Measurements from ENCODE around the gene ZHX3. TPM values are rescaled to one million over a fixed set of nuclear protein-coding genes. Genes with fewer than 3 reads are reported as not detected.

Gene ZHX3
- total and polyA plus RNA-seq, 4 donors: 3.2 to 30.0 (median 8.0) TPM

DNA sequence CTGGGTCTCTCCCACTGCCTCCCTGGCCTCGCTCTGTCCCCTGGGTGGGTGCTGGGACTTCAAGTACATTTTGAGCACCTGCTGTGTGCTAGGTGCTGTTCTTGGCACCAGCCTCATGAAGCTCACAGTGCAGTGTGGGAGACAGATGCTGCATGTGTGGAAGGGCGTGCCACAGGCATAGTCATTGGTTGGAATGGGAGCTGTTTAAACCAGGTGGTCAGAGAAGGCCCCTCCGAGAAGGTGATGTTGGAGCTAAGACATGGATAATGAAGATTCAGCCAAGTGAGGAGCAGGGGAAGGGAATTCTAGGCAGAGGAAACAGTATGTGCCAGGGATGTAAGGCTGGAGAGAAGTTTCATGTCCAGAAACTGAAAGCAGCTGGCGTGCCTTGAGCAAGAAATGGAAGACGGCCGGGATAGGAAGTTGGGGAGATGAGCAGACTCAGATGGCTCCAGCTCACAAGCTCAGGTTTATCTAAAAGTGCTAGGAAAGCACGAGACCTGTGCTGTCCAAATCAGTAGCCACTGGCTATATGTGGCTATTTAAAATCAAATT is 33.0 kb upstream of the ZHX3 start:
- Histone ChIP-seq H3K9me3 (ENCODE audit: control insufficient read depth in 4 of 4, low read length in 3 of 4) (no peaks in the 10 kb centered on the region), H3K4me3 (ENCODE audit: low read depth in 1 of 3, low read length in 3 of 3) (no peak overlapping the region), H3K36me3 (ENCODE audit: control insufficient read depth in 4 of 4, insufficient read depth in 3 of 4, low read depth in 1 of 4, low read length in 3 of 4) (peaks cover 7 to 67% (median 23%) of the 10 kb centered on the region in 4 donors), H3K4me1 (ENCODE audit: control insufficient read depth in 4 of 4, insufficient read depth in 4 of 4, low read length in 3 of 4) (no peaks in the 10 kb centered on the region), H3K27ac (ENCODE audit: low read depth in 1 of 2, low read length in 2 of 2) (no peak overlapping the region), H3K9ac (ENCODE audit: low read depth in 1 of 2, low read length in 2 of 2) (no peak overlapping the region), H3K27me3 (ENCODE audit: control insufficient read depth in 4 of 4, insufficient read depth in 4 of 4, low read length in 3 of 4) (no peaks in the 10 kb centered on the region)
- 79% methylated on average over 7 of the region's 7 CpGs for WGBS
- TF ChIP-seq RXRA (IDR thresholded peaks at IDR 0.05) (no peak), TAF1 (conservative IDR thresholded peaks at IDR 0.05) (no peak), NR2F2 (IDR thresholded peaks at IDR 0.05) (no peak), FOXA1 (IDR thresholded peaks at IDR 0.05) (no peak), EGR1 (IDR thresholded peaks at IDR 0.05; ENCODE audit: low read depth in 2 of 2) (no peak)
- TF ChIP-seq, protein P1, sequence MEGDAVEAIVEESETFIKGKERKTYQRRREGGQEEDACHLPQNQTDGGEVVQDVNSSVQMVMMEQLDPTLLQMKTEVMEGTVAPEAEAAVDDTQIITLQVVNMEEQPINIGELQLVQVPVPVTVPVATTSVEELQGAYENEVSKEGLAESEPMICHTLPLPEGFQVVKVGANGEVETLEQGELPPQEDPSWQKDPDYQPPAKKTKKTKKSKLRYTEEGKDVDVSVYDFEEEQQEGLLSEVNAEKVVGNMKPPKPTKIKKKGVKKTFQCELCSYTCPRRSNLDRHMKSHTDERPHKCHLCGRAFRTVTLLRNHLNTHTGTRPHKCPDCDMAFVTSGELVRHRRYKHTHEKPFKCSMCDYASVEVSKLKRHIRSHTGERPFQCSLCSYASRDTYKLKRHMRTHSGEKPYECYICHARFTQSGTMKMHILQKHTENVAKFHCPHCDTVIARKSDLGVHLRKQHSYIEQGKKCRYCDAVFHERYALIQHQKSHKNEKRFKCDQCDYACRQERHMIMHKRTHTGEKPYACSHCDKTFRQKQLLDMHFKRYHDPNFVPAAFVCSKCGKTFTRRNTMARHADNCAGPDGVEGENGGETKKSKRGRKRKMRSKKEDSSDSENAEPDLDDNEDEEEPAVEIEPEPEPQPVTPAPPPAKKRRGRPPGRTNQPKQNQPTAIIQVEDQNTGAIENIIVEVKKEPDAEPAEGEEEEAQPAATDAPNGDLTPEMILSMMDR (IDR thresholded peaks at IDR 0.05; ENCODE audit: low read depth, low read length, missing input control): no peak
- no peak for DNase-seq (ENCODE audit: low spot score)

DNA sequence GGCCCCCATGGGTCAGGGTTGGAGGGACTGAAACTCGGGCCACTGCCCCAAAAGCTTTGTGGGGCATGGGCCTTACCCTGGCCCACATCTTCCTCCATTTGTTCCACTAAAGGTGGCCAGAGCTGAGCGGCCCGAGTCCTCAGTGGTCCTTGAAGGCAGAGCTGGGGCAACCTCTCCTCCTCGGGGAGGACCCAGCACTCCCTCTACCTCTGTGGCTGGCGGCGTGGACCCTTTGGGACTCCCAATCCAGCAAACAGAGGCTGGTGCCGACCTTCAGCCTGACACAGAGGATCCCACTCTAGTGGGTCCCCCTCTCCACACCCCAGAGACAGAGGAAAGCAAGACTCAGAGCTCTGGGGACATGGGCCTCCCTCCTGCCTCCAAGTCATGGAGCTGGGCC is 32.4 kb upstream of the ZHX3 start:
- Histone ChIP-seq H3K4me1 (ENCODE audit: control insufficient read depth in 4 of 4, insufficient read depth in 4 of 4, low read length in 3 of 4) (no peaks in the 10 kb centered on the region), H3K4me3 (ENCODE audit: low read depth in 1 of 3, low read length in 3 of 3) (no peak overlapping the region), H3K9me3 (ENCODE audit: control insufficient read depth in 4 of 4, low read length in 3 of 4) (no peaks in the 10 kb centered on the region), H3K9ac (ENCODE audit: low read depth in 1 of 2, low read length in 2 of 2) (no peak overlapping the region), H3K27ac (ENCODE audit: low read depth in 1 of 2, low read length in 2 of 2) (no peak overlapping the region), H3K27me3 (ENCODE audit: control insufficient read depth in 4 of 4, insufficient read depth in 4 of 4, low read length in 3 of 4) (no peaks in the 10 kb centered on the region), H3K36me3 (ENCODE audit: control insufficient read depth in 4 of 4, insufficient read depth in 3 of 4, low read depth in 1 of 4, low read length in 3 of 4) (peaks cover 7 to 64% (median 23%) of the 10 kb centered on the region in 4 donors)
- WGBS: 94% methylated on average over 7 of the region's 7 CpGs
- TF ChIP-seq GABPA (IDR thresholded peaks at IDR 0.05 in 1 of 2, conservative IDR thresholded peaks at IDR 0.05 in 1 of 2) (no peak), YY1 (IDR thresholded peaks at IDR 0.05) (no peak), SP1 (IDR thresholded peaks at IDR 0.05) (no peak), RXRA (IDR thresholded peaks at IDR 0.05) (no peak), JUND (IDR thresholded peaks at IDR 0.05) (no peak), FOXA2 (IDR thresholded peaks at IDR 0.05) (no peak), NR2F2 (IDR thresholded peaks at IDR 0.05) (no peak)
- TF ChIP-seq, protein P1 (IDR thresholded peaks at IDR 0.05; ENCODE audit: low read depth, low read length, missing input control): no peak
- TF ChIP-seq, protein P2, sequence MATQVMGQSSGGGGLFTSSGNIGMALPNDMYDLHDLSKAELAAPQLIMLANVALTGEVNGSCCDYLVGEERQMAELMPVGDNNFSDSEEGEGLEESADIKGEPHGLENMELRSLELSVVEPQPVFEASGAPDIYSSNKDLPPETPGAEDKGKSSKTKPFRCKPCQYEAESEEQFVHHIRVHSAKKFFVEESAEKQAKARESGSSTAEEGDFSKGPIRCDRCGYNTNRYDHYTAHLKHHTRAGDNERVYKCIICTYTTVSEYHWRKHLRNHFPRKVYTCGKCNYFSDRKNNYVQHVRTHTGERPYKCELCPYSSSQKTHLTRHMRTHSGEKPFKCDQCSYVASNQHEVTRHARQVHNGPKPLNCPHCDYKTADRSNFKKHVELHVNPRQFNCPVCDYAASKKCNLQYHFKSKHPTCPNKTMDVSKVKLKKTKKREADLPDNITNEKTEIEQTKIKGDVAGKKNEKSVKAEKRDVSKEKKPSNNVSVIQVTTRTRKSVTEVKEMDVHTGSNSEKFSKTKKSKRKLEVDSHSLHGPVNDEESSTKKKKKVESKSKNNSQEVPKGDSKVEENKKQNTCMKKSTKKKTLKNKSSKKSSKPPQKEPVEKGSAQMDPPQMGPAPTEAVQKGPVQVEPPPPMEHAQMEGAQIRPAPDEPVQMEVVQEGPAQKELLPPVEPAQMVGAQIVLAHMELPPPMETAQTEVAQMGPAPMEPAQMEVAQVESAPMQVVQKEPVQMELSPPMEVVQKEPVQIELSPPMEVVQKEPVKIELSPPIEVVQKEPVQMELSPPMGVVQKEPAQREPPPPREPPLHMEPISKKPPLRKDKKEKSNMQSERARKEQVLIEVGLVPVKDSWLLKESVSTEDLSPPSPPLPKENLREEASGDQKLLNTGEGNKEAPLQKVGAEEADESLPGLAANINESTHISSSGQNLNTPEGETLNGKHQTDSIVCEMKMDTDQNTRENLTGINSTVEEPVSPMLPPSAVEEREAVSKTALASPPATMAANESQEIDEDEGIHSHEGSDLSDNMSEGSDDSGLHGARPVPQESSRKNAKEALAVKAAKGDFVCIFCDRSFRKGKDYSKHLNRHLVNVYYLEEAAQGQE (IDR thresholded peaks at IDR 0.05): no peak
- TF ChIP-seq, protein P3, sequence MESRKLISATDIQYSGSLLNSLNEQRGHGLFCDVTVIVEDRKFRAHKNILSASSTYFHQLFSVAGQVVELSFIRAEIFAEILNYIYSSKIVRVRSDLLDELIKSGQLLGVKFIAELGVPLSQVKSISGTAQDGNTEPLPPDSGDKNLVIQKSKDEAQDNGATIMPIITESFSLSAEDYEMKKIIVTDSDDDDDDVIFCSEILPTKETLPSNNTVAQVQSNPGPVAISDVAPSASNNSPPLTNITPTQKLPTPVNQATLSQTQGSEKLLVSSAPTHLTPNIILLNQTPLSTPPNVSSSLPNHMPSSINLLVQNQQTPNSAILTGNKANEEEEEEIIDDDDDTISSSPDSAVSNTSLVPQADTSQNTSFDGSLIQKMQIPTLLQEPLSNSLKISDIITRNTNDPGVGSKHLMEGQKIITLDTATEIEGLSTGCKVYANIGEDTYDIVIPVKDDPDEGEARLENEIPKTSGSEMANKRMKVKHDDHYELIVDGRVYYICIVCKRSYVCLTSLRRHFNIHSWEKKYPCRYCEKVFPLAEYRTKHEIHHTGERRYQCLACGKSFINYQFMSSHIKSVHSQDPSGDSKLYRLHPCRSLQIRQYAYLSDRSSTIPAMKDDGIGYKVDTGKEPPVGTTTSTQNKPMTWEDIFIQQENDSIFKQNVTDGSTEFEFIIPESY (IDR thresholded peaks at IDR 0.05): no peak
- no peak for DNase-seq (ENCODE audit: low spot score)

Measured in liver (tissue), 9 donors.